Measurements from ENCODE around the gene FOXP1. TPM values are rescaled to one million over a fixed set of nuclear protein-coding genes. Genes with fewer than 3 reads are reported as not detected.

FOXP1 gene
- total RNA-seq, 4 donors from 2014 or later: 49.8 to 157 (median 71.9) TPM

- no peaks in the 10 kb centered on the region for H3K36me3 ChIP-seq
- TF ChIP-seq EP300 (IDR thresholded peaks at IDR 0.05): no peak
- TF ChIP-seq POLR2AphosphoS5 (IDR thresholded peaks at IDR 0.05): no peak
- TF ChIP-seq CTCF (IDR thresholded peaks at IDR 0.05): no peak
- TF ChIP-seq POLR2A (IDR thresholded peaks at IDR 0.05): no peak
- H3K4me1 ChIP-seq: no peaks in the 10 kb centered on the region
- no peak for DNase-seq (ENCODE audit: low spot score in 2 of 2)
- no peaks in the 10 kb centered on the region for H3K9me3 ChIP-seq
- no peaks in the 10 kb centered on the region for H3K27me3 ChIP-seq
- no peak overlapping the region for H3K4me3 ChIP-seq
- WGBS: 88% methylated on average over 3 of the region's 3 CpGs
- no peak overlapping the region for H3K27ac ChIP-seq
These were observed 27.6 kb upstream of the FOXP1 start for GRCh38 chr3:71611099-71611498.

DNA sequence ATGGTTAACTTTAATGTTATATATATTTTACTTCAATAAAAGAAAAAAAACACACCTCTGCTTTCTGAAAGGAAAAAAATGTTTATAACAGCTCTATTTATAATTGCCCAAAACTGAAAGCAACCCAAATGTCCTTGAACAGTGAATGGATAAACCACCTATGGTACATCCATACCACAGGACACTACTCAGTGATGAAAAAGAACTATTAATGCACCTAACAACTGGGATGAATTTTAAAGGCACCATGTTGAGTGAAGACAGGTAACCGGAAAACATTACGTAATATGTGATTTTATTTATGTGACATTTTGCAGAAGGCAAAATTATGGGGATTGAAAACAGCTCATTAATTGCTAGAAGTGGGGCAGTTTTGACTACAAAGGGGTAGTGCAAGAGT is 23.8 kb upstream of the FOXP1 start:
- TF ChIP-seq POLR2AphosphoS5 (IDR thresholded peaks at IDR 0.05): no peak
- TF ChIP-seq EP300 (IDR thresholded peaks at IDR 0.05): no peak
- no peak for TF ChIP-seq POLR2A (IDR thresholded peaks at IDR 0.05)
- TF ChIP-seq CTCF (IDR thresholded peaks at IDR 0.05): no peak
- Histone ChIP-seq H3K4me3 (no peak overlapping the region), H3K4me1 (no peaks in the 10 kb centered on the region), H3K27ac (no peak overlapping the region), H3K27me3 (no peaks in the 10 kb centered on the region), H3K9me3 (no peaks in the 10 kb centered on the region), H3K36me3 (no peaks in the 10 kb centered on the region)
- no peak for DNase-seq (ENCODE audit: low spot score in 2 of 2)
- 98% methylated on average over 2 of the region's 2 CpGs for WGBS

- Histone ChIP-seq H3K4me3 (no peak overlapping the region), H3K27ac (no peak overlapping the region), H3K9me3 (no peaks in the 10 kb centered on the region), H3K36me3 (no peaks in the 10 kb centered on the region), H3K27me3 (no peaks in the 10 kb centered on the region), H3K4me1 (no peaks in the 10 kb centered on the region)
- 89% methylated on average over 5 of the region's 5 CpGs for WGBS
- no peak for DNase-seq (ENCODE audit: low spot score in 2 of 2)
- TF ChIP-seq CTCF (IDR thresholded peaks at IDR 0.05) (no peak), POLR2AphosphoS5 (IDR thresholded peaks at IDR 0.05) (no peak), EP300 (IDR thresholded peaks at IDR 0.05) (no peak), POLR2A (IDR thresholded peaks at IDR 0.05) (no peak)
These were observed 23.1 kb upstream of the FOXP1 start for GRCh38 chr3:71606582-71606981.

DNA sequence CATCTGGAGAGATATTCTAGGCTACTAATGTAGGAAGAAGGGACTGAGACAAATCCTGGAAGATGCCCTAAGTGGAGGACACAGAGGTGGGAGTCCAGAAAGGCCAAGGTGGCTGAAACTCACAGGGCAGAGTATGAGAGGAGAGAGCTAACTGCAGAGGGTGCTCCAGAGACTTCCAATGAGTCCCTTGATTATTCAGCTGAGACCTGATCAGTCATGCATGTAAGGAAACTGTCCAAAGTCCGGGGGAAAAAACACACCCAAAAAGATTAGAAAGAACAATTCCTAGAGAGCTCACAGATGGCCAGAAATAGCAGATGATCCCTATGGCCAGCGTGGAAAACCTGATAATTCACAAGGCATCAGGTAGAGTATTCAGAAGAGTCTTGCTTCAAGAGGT is 18.7 kb upstream of the FOXP1 start:
- Histone ChIP-seq H3K27ac (no peak overlapping the region), H3K36me3 (no peaks in the 10 kb centered on the region), H3K27me3 (no peaks in the 10 kb centered on the region), H3K4me1 (no peaks in the 10 kb centered on the region), H3K9me3 (no peaks in the 10 kb centered on the region), H3K4me3 (no peak overlapping the region)
- no peak for TF ChIP-seq EP300 (IDR thresholded peaks at IDR 0.05)
- no peak for TF ChIP-seq CTCF (IDR thresholded peaks at IDR 0.05)
- no peak for TF ChIP-seq POLR2AphosphoS5 (IDR thresholded peaks at IDR 0.05)
- no peak for TF ChIP-seq POLR2A (IDR thresholded peaks at IDR 0.05)
- WGBS: 71% methylated on average over 2 of the region's 2 CpGs
- no peak for DNase-seq (ENCODE audit: low spot score in 2 of 2)

GRCh38 chr3:71601811-71602210 is 18.3 kb upstream of the FOXP1 start:
- Histone ChIP-seq H3K9me3 (no peaks in the 10 kb centered on the region), H3K27me3 (no peaks in the 10 kb centered on the region), H3K4me3 (no peak overlapping the region), H3K36me3 (no peaks in the 10 kb centered on the region), H3K27ac (no peak overlapping the region), H3K4me1 (no peaks in the 10 kb centered on the region)
- WGBS: 79% methylated on average over 5 of the region's 5 CpGs
- TF ChIP-seq EP300 (IDR thresholded peaks at IDR 0.05) (no peak), CTCF (IDR thresholded peaks at IDR 0.05) (no peak), POLR2A (IDR thresholded peaks at IDR 0.05) (no peak), POLR2AphosphoS5 (IDR thresholded peaks at IDR 0.05) (no peak)
- no peak for DNase-seq (ENCODE audit: low spot score in 2 of 2)
